HUES48 (cell line): ENCODE data around the gene SORT1.
A peak's percentile ranks its signal among the peaks of the same experiment; 100 is the strongest.
"Not testable (repeated sequence)": the region's sequence is repeated elsewhere in the genome, so short reads cannot be mapped to it uniquely, and the experiment has no call there.

Experiments
- H3K27ac ChIP-seq: one replicate; pipeline ENCODE4 v1.7.0; 2013; ENCODE audit warnings: low read depth, low read length, inconsistent platforms
- H3K27me3 ChIP-seq: 2 replicates; pipeline ENCODE4 v1.6.1; 2013; ENCODE audit warnings: mild to moderate bottlenecking, low read length; ENCODE audit not compliant: control insufficient read depth, insufficient read depth
- H3K36me3 ChIP-seq: 2 replicates; pipeline ENCODE4 v1.6.1; 2013; ENCODE audit warnings: low read length; ENCODE audit not compliant: control insufficient read depth, insufficient read depth
- H3K4me1 ChIP-seq: 2 replicates; pipeline ENCODE4 v1.6.1; 2013; ENCODE audit warnings: mild to moderate bottlenecking, low read length; ENCODE audit not compliant: control insufficient read depth, insufficient read depth
- H3K4me3 ChIP-seq: 2 replicates; pipeline ENCODE4 v1.5.1; 2013; ENCODE audit warnings: mild to moderate bottlenecking, low read depth, low read length
- H3K9ac ChIP-seq: 2 replicates; pipeline ENCODE4 v1.6.1; 2013; ENCODE audit warnings: mild to moderate bottlenecking, low read depth, low read length, moderate library complexity
- H3K9me3 ChIP-seq: 2 replicates; pipeline ENCODE4 v1.6.1; 2013; ENCODE audit warnings: low read length; ENCODE audit not compliant: control insufficient read depth, insufficient read depth

The SORT1 gene

DNA sequence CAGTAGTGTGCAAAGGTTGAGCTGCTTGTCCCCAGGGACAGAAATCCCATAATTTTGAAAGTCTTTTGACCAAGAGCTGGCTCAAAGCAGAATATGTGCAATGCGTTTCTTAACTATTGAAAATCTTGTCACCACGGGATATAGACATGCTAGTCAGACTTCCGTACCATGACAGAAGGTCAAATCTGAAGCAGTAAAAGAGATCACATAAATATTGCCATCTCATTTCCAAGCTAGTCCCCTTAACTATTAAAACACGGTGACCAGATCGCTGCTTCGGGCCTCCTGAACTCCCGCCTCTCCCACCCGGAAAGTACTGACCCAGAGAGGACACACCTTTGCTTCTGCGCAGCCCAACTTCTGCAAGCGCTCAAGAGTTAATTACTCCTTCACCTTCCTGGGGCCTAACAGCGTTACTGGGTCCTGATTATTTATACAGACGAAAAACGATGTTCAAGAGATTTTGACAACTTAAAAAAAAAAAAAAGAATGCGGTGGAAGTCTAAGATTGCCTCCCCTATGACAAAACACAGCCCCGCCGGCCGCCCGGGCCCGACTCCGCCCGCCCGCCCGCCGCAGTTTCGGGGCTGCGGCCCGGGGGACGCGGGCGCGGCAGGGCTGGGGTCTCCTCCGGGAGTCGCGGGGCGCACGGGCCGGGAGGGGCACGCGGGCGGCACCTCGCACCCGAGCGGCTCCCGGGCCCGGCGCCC lies 692 bp downstream of the SORT1 start:
- Histone ChIP-seq H3K27ac (no peak overlapping the region), H3K9ac (no peak overlapping the region), H3K4me1 (peaks cover 18% of the 10 kb centered on the region), H3K4me3 (peak overlapping the region; percentile 67), H3K27me3 (no peaks in the 10 kb centered on the region), H3K36me3 (peaks cover 13% of the 10 kb centered on the region), H3K9me3 (no peaks in the 10 kb centered on the region)

- no peak overlapping the region for H3K9ac ChIP-seq
- peaks cover 18% of the 10 kb centered on the region for H3K4me1 ChIP-seq
- no peaks in the 10 kb centered on the region for H3K9me3 ChIP-seq
- H3K36me3 ChIP-seq = peaks cover 8% of the 10 kb centered on the region
- peak overlapping the region; percentile 67 for H3K4me3 ChIP-seq
- no peak overlapping the region for H3K27ac ChIP-seq
- no peaks in the 10 kb centered on the region for H3K27me3 ChIP-seq
Measured at GRCh38 chr1:109396513-109396839, 1.2 kb downstream of the SORT1 start.

DNA sequence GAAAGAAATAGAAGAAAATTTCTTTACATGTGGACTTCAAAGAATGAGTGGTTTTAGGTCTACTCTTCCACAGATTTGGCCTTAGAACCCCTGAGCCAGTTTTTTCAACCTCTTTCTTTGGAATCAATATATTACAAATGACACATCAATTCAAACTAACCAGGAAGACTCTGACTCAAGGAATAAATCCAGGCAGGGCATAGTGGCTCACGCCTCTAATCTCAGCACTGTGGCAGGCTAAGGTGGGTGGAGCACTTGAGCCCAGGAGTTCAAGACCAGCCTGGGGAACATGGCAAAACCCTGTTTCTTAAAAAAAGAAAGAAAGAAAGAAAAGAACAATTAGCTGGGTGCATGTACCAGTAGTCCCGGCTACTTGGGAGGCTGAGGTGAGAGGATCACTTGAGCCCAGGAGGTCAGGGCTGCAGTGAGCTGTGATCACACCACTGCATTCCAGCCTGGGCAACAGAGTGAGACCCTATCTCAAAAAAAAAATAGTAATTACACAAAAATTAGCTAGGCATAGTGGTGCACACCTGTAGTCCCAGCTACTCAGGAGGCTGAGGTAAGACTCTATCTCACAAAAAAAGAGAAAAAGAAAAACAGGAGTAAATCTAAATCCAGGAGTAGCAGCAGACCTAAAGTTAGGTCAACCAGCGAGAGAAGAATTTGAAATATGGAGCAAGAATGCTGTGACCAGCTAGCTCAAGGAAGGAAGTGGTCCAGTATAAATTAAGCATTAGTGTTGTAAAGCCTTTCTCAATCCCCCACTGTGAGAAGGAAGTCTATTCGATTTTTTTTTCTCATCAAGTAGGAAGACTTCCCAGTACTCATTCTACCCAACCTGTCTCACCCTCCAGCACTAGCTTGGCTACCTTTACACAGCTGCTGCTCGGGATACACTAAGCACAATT lies 1.9 kb downstream of the SORT1 start:
- no peak overlapping the region for H3K9ac ChIP-seq
- H3K4me3 ChIP-seq = peak overlapping the region; percentile 67
- no peaks in the 10 kb centered on the region for H3K9me3 ChIP-seq
- peaks cover 18% of the 10 kb centered on the region for H3K4me1 ChIP-seq
- no peaks in the 10 kb centered on the region for H3K27me3 ChIP-seq
- H3K36me3 ChIP-seq = peaks cover 1% of the 10 kb centered on the region
- no peak overlapping the region for H3K27ac ChIP-seq

DNA sequence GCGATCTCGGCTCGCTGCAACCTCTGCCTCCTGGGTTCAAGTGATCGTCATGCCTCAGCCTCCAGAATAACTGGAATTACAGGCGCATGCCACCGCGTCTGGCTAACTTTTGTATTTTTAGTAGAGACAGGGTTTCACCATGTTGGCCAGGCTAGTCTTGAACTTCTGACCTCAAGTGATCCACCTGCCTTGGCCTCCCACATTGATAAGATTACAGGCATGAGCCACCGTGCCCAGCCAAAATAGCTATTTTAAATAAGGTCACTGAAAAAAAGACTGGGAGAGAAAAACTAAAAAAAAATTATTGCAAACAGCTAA lies 2.5 kb downstream of the SORT1 start:
- peaks cover 18% of the 10 kb centered on the region for H3K4me1 ChIP-seq
- not testable (repeated sequence) for H3K9me3 ChIP-seq, H3K27ac ChIP-seq, H3K9ac ChIP-seq, H3K27me3 ChIP-seq, H3K36me3 ChIP-seq, H3K4me3 ChIP-seq

GRCh38 chr1:109394591-109395281 lies 3.0 kb downstream of the SORT1 start:
- Histone ChIP-seq H3K4me1 (peaks cover 18% of the 10 kb centered on the region), H3K27me3 (no peaks in the 10 kb centered on the region), H3K9ac (no peak overlapping the region)

GRCh38 chr1:109393617-109394233 lies 4.0 kb downstream of the SORT1 start:
- Histone ChIP-seq H3K36me3 (no peaks in the 10 kb centered on the region; the same call in none of the 2 replicates), H3K27me3 (no peaks in the 10 kb centered on the region), H3K9me3 (no peaks in the 10 kb centered on the region), H3K4me1 (peaks cover 12% of the 10 kb centered on the region), H3K9ac (no peak overlapping the region), H3K27ac (no peak overlapping the region), H3K4me3 (no peak overlapping the region)

More at GRCh38 chr1:109394591-109395281, 3.0 kb downstream of the SORT1 start:
- Histone ChIP-seq H3K27ac (no peak overlapping the region), H3K4me3 (no peak overlapping the region), H3K36me3 (no peaks in the 10 kb centered on the region; the same call in none of the 2 replicates), H3K9me3 (no peaks in the 10 kb centered on the region)

DNA sequence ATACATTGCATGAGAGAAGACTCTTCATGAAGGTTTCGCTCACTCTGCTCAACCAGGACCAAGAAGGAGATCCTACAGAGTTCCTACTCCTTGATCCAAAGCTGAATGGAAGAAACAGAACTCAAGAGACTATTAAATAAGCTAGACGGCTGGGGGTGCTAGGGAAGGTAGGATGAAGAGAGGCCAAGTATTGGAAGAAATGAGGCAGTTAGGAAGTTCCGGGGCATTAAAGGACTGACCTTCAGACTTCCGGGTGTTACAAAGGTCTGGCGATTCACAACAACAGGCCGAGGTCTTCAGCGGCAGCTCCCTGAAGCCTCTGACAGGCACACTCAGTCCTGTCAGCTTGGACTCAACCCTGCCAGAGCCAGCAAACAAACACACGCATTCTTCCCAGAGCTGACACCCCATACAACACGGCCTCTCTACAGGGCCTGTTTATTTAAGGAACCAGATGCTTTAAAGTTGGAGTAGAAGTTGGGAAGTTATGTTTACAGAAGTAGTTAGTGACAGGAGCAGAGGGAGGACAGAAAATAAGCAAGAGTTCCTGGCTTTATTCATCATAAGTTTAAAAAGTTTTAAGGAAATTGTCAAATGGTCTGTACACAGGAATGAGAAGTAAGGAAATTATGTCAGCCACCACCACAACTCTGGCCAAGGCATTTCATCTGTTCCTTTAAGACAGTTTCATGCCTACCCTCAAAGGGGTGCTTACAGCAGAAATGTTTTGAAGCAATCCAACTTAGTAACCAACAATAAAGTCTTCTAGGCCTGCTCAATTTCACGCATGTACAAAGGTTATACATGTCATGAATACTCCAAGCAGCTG lies 4.7 kb downstream of the SORT1 start:
- Histone ChIP-seq H3K27me3 (no peaks in the 10 kb centered on the region), H3K9ac (no peak overlapping the region), H3K4me1 (peaks cover 8% of the 10 kb centered on the region), H3K36me3 (no peaks in the 10 kb centered on the region; the same call in none of the 2 replicates), H3K9me3 (no peaks in the 10 kb centered on the region), H3K4me3 (no peak overlapping the region), H3K27ac (no peak overlapping the region)

DNA sequence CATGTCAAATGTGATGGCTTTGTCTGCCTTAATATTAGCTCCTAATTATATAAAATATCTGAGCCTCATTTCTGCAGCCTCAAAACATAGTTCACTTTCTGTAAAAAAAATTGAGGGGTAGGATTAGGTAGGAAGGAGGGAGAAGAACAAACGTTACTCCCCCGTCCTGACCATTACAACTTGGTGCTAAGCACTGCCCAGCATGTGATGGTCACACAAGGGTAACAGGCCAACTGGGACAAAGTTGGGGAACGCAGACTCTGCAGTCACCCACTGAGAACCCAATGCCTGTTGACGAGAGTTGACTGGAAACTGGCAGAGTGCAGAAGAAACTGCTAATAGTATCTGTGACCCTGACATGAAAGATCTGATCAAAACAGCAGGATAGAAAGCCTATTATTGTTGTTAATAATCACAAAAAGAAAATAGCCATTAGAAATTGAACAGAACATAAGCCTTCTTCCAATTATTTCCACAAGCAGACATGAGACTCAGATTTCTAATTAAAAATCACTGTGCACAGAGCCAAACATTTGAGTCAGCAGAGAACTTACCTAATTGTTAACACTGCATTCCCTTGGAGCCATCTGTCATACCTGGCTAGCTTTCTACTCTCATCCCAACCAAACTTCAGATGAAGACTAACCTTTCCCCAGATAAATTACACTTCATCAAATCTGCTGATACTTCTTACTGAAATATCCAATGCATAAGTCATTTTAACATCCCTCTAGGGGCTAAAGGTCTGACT lies 5.5 kb downstream of the SORT1 start:
- Histone ChIP-seq H3K27me3 (no peaks in the 10 kb centered on the region), H3K9me3 (no peaks in the 10 kb centered on the region), H3K4me3 (no peak overlapping the region), H3K27ac (no peak overlapping the region), H3K9ac (no peak overlapping the region), H3K4me1 (peaks cover 8% of the 10 kb centered on the region), H3K36me3 (no peaks in the 10 kb centered on the region; the same call in none of the 2 replicates)

DNA sequence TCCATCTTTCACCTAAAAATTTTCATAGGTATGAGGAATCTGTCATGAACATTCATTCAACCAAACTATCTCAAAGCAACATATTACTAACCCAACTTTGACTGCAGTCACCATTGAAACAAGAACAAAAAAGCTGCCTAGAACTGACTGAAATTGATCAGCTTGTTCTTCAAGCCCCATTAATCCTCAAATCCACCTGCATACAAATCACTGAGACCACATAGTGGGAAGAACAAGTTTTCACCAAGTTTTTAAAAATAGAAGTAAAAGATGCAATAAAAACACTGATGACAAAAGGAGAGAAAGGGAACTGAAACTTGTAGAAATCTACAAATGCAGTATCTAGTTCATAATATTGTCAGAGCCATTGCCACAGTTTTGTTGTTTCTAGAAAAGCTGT lies 6.1 kb downstream of the SORT1 start:
- no peaks in the 10 kb centered on the region for H3K27me3 ChIP-seq
- H3K27ac ChIP-seq = no peak overlapping the region
- no peak overlapping the region for H3K4me3 ChIP-seq
- H3K9ac ChIP-seq = no peak overlapping the region
- H3K36me3 ChIP-seq = no peaks in the 10 kb centered on the region; the same call in none of the 2 replicates
- H3K4me1 ChIP-seq = peaks cover 6% of the 10 kb centered on the region
- H3K9me3 ChIP-seq = no peaks in the 10 kb centered on the region
